ENCODE data around the gene SCAF11. TPM values are rescaled to one million over a fixed set of nuclear protein-coding genes. Genes with fewer than 3 reads are reported as not detected.
A peak's percentile ranks its signal among the peaks of the same experiment; 100 is the strongest.
"Not testable (repeated sequence)": the region's sequence is repeated elsewhere in the genome, so short reads cannot be mapped to it uniquely, and the experiment has no call there.

Gene SCAF11, protein sequence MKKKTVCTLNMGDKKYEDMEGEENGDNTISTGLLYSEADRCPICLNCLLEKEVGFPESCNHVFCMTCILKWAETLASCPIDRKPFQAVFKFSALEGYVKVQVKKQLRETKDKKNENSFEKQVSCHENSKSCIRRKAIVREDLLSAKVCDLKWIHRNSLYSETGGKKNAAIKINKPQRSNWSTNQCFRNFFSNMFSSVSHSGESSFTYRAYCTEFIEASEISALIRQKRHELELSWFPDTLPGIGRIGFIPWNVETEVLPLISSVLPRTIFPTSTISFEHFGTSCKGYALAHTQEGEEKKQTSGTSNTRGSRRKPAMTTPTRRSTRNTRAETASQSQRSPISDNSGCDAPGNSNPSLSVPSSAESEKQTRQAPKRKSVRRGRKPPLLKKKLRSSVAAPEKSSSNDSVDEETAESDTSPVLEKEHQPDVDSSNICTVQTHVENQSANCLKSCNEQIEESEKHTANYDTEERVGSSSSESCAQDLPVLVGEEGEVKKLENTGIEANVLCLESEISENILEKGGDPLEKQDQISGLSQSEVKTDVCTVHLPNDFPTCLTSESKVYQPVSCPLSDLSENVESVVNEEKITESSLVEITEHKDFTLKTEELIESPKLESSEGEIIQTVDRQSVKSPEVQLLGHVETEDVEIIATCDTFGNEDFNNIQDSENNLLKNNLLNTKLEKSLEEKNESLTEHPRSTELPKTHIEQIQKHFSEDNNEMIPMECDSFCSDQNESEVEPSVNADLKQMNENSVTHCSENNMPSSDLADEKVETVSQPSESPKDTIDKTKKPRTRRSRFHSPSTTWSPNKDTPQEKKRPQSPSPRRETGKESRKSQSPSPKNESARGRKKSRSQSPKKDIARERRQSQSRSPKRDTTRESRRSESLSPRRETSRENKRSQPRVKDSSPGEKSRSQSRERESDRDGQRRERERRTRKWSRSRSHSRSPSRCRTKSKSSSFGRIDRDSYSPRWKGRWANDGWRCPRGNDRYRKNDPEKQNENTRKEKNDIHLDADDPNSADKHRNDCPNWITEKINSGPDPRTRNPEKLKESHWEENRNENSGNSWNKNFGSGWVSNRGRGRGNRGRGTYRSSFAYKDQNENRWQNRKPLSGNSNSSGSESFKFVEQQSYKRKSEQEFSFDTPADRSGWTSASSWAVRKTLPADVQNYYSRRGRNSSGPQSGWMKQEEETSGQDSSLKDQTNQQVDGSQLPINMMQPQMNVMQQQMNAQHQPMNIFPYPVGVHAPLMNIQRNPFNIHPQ (N-terminal part only)
- 79.2 TPM for polyA plus RNA-seq (2013)

DNA sequence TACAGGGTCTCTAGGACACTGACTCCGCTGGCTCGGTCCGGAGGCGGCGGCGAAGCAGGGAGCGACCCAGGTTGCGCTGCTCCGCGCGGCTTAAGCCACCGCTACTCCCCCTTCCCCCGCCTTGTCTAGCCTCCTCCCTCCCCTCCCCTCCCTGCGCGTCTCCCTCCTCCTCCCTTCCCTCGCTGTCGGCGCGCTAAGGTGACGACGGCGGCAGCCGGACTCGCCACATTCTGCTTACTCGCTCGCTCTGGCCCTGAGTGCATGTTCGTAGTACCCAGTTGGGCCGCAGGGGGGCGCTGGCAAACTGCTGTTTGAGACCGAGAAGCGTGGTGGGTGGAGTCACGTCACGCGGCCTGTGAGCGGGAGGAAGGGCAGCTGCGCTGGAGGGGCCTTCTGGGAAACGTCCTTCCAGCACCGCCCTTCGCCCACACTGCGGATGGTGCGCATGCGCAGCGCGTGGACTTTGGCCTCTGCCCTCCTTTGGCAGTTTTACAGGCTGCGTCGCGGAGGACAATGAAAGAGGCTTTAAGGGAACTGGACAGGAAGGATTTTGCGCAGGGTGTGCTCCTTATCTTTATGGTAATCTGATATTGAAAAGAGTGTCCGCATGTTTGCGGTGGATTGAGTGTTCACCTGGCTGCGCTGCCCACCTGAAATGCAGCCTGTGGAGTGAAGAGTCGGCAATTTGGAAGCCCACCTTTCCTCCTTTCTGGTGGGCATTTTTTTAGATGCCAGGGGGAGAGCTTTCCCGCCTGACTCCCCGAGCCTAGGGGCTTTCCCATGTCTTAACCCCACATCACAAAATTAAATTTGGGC is at the start of gene SCAF11:
SCAF11 (minus strand) TSS at position 107 of the 816 bp plus-strand sequence. CDS start 26,407 bp downstream, outside the sequence.
- peak within 1 kb of the TSS; percentile 80 to 97 (median 95) for H3K4me3 ChIP-seq (ENCODE audit: control insufficient read depth in 1 of 7, extremely low read depth in 1 of 7, insufficient read depth in 4 of 7, low read depth in 2 of 7, low read length in 6 of 7)
- peak within 1 kb of the TSS; percentile 94 to 97 for H3K27ac ChIP-seq (ENCODE audit: insufficient read depth in 1 of 2, low read depth in 1 of 2, low read length in 2 of 2, poor library complexity in 1 of 2, severe bottlenecking in 2 of 2)
- no peaks in the 10 kb centered on the region for H3K9me3 ChIP-seq (ENCODE audit: control extremely low read depth in 1 of 5, control insufficient read depth in 4 of 5, insufficient read depth in 2 of 5, low read depth in 1 of 5, low read length in 4 of 5)
- WGBS (ENCODE audit: insufficient coverage), result 0% methylated on average over 53 of the region's 54 CpGs
- ChIA-PET CTCF (interaction anchor here (1.0 to 1.9 kb wide), 6 partner anchors 14 to 377 kb away, joined by 3 to 5 read pairs (median 4); no protein-coding TSS in a partner anchor), POLR2A (interaction anchor here (0.7 to 1.2 kb wide), 2 partner anchors 18 to 62 kb away, joined by 5 to 6 read pairs; no protein-coding TSS in a partner anchor)
- H3K36me3 ChIP-seq (ENCODE audit: control insufficient read depth in 4 of 4, insufficient read depth in 4 of 4, low read length in 3 of 4), result peaks cover 0 to 14% (median 0%) of the 10 kb centered on the region in 4 experiments
- no peaks in the 10 kb centered on the region for H3K27me3 ChIP-seq (replicated peaks in 2 of 5; ENCODE audit: control insufficient read depth in 4 of 5, insufficient read depth in 5 of 5, low read length in 4 of 5)
- DNase-seq, result peak; percentile 100
- peaks cover 27 to 52% (median 41%) of the 10 kb centered on the region in 4 experiments for H3K4me1 ChIP-seq (ENCODE audit: control extremely low read depth in 1 of 4, control insufficient read depth in 4 of 4, insufficient read depth in 4 of 4, low read length in 3 of 4)

DNA sequence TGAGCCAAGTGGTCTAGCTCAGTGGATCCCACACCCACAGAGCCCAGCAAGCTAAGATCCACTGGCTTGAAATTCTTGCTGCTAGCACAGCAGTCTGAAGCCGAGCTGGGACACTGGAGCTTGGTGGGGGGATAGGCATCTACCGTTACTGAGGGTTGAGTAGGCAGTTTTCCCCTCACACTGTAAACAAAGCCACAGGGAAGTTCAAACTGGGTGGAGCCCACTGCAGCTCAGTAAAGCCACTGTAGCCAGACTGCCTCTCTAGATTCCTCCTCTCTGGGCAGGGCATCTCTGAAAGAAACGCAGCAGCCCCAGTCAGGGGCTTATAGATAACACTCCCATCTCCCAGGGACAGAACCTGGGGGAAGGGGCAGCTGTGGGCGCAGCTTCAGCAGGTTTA is 46.7 kb upstream of the SCAF11 start:
- H3K9me3 ChIP-seq (ENCODE audit: control extremely low read depth in 1 of 5, control insufficient read depth in 4 of 5, insufficient read depth in 2 of 5, low read depth in 1 of 5, low read length in 4 of 5); H3K27ac ChIP-seq (ENCODE audit: insufficient read depth in 1 of 2, low read depth in 1 of 2, low read length in 2 of 2, poor library complexity in 1 of 2, severe bottlenecking in 2 of 2); H3K27me3 ChIP-seq (replicated peaks in 2 of 5; ENCODE audit: control insufficient read depth in 4 of 5, insufficient read depth in 5 of 5, low read length in 4 of 5); DNase-seq; POLR2A ChIA-PET; H3K4me1 ChIP-seq (ENCODE audit: control extremely low read depth in 1 of 4, control insufficient read depth in 4 of 4, insufficient read depth in 4 of 4, low read length in 3 of 4); H3K4me3 ChIP-seq (ENCODE audit: control insufficient read depth in 1 of 7, extremely low read depth in 1 of 7, insufficient read depth in 4 of 7, low read depth in 2 of 7, low read length in 6 of 7); H3K36me3 ChIP-seq (ENCODE audit: control insufficient read depth in 4 of 4, insufficient read depth in 4 of 4, low read length in 3 of 4); CTCF ChIA-PET: not testable (repeated sequence)
- WGBS (ENCODE audit: insufficient coverage), result 40% methylated on average over 2 of the region's 4 CpGs

DNA sequence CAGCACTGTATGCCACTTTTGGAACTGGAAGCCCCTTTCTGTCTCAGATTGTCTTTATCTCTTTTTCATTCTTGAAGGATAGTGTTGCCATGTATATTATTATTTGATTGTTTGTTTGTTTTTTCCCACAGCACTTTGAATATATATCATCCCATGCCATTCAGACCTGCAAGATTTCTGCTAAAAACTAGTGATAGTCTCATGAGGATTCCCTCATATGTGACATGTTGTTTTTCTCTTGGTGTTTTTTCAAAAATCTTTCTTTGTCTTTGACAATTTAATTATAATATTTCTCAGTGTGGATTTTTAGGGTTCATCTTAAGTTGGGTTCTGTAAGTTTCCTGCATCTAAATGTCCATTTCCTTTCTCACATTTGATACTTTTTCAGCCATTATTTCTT is 36.8 kb upstream of the SCAF11 start:
- no peak overlapping the region for H3K27ac ChIP-seq (ENCODE audit: insufficient read depth in 1 of 2, low read depth in 1 of 2, low read length in 2 of 2, poor library complexity in 1 of 2, severe bottlenecking in 2 of 2)
- POLR2A ChIA-PET, result interaction anchor here (0.7 kb wide), 1 partner anchor 866 kb away, joined by 3 read pairs; no protein-coding TSS in a partner anchor
- H3K36me3 ChIP-seq (ENCODE audit: control insufficient read depth in 4 of 4, insufficient read depth in 4 of 4, low read length in 3 of 4), result no peaks in the 10 kb centered on the region
- DNase-seq, result no peak
- H3K4me3 ChIP-seq (ENCODE audit: control insufficient read depth in 1 of 7, extremely low read depth in 1 of 7, insufficient read depth in 4 of 7, low read depth in 2 of 7, low read length in 6 of 7), result no peak overlapping the region
- H3K27me3 ChIP-seq (replicated peaks in 2 of 5; ENCODE audit: control insufficient read depth in 4 of 5, insufficient read depth in 5 of 5, low read length in 4 of 5), result no peaks in the 10 kb centered on the region
- H3K4me1 ChIP-seq (ENCODE audit: control extremely low read depth in 1 of 4, control insufficient read depth in 4 of 4, insufficient read depth in 4 of 4, low read length in 3 of 4), result no peaks in the 10 kb centered on the region
- CTCF ChIA-PET, result no interaction called here
- peaks cover 15 to 54% (median 26%) of the 10 kb centered on the region in 5 experiments for H3K9me3 ChIP-seq (ENCODE audit: control extremely low read depth in 1 of 5, control insufficient read depth in 4 of 5, insufficient read depth in 2 of 5, low read depth in 1 of 5, low read length in 4 of 5)

DNA sequence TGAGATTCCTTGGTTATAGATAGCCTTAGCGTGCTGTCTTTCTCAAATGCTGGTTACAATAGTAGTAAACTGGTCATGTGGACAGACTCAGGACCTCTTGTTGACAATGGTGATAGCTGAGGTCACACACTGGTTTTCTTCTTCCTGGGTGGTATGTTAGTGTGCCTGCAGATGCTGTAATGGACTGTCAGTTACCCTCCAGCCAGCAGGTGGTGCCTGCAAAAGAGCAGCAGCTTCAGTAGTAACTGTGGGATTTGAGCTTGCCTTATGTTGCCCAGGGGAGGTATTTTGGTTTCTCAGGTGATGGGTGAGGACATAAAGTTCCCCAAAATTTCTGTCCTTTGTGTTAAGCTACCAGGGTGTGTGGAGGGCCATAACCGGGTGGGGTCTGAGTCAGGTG is 33.7 kb upstream of the SCAF11 start:
- Histone ChIP-seq H3K27me3 (replicated peaks in 2 of 5; ENCODE audit: control insufficient read depth in 4 of 5, insufficient read depth in 5 of 5, low read length in 4 of 5) (no peaks in the 10 kb centered on the region), H3K4me3 (ENCODE audit: control insufficient read depth in 1 of 7, extremely low read depth in 1 of 7, insufficient read depth in 4 of 7, low read depth in 2 of 7, low read length in 6 of 7) (no peak overlapping the region), H3K36me3 (ENCODE audit: control insufficient read depth in 4 of 4, insufficient read depth in 4 of 4, low read length in 3 of 4) (no peaks in the 10 kb centered on the region), H3K4me1 (ENCODE audit: control extremely low read depth in 1 of 4, control insufficient read depth in 4 of 4, insufficient read depth in 4 of 4, low read length in 3 of 4) (no peaks in the 10 kb centered on the region), H3K27ac (ENCODE audit: insufficient read depth in 1 of 2, low read depth in 1 of 2, low read length in 2 of 2, poor library complexity in 1 of 2, severe bottlenecking in 2 of 2) (no peak overlapping the region), H3K9me3 (ENCODE audit: control extremely low read depth in 1 of 5, control insufficient read depth in 4 of 5, insufficient read depth in 2 of 5, low read depth in 1 of 5, low read length in 4 of 5) (peaks cover 16 to 68% (median 27%) of the 10 kb centered on the region in 5 experiments)
- ChIA-PET POLR2A (no interaction called here), CTCF (no interaction called here)
- no peak for DNase-seq
- WGBS (ENCODE audit: insufficient coverage), result 100% methylated on average over 2 of the region's 2 CpGs

DNA sequence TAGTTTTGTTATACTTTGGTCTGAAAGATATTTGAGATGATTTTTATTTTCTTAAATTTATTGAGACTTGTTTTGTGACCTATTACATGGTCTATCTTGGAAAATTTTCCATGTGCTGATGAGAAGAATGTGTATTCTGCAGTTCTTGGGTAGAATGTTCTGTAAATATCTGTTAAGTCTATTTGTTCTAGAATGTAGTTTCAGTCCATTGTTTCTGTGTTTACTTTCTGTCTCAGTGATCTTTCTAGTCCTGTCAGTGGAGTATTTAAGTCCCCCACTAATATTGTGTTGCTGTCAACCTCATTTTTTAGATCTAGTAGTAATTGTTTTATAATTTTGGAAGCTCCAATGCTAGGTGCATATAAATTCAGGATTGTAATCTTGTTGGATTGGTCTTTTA is 30.4 kb upstream of the SCAF11 start:
- Histone ChIP-seq H3K27ac (ENCODE audit: insufficient read depth in 1 of 2, low read depth in 1 of 2, low read length in 2 of 2, poor library complexity in 1 of 2, severe bottlenecking in 2 of 2) (no peak overlapping the region), H3K27me3 (replicated peaks in 2 of 5; ENCODE audit: control insufficient read depth in 4 of 5, insufficient read depth in 5 of 5, low read length in 4 of 5) (no peaks in the 10 kb centered on the region), H3K9me3 (ENCODE audit: control extremely low read depth in 1 of 5, control insufficient read depth in 4 of 5, insufficient read depth in 2 of 5, low read depth in 1 of 5, low read length in 4 of 5) (peaks cover 4 to 47% (median 11%) of the 10 kb centered on the region in 5 experiments), H3K4me1 (ENCODE audit: control extremely low read depth in 1 of 4, control insufficient read depth in 4 of 4, insufficient read depth in 4 of 4, low read length in 3 of 4) (no peaks in the 10 kb centered on the region), H3K4me3 (ENCODE audit: control insufficient read depth in 1 of 7, extremely low read depth in 1 of 7, insufficient read depth in 4 of 7, low read depth in 2 of 7, low read length in 6 of 7) (no peak overlapping the region), H3K36me3 (ENCODE audit: control insufficient read depth in 4 of 4, insufficient read depth in 4 of 4, low read length in 3 of 4) (no peaks in the 10 kb centered on the region)
- ChIA-PET CTCF (no interaction called here), POLR2A (no interaction called here)
- no peak for DNase-seq

DNA sequence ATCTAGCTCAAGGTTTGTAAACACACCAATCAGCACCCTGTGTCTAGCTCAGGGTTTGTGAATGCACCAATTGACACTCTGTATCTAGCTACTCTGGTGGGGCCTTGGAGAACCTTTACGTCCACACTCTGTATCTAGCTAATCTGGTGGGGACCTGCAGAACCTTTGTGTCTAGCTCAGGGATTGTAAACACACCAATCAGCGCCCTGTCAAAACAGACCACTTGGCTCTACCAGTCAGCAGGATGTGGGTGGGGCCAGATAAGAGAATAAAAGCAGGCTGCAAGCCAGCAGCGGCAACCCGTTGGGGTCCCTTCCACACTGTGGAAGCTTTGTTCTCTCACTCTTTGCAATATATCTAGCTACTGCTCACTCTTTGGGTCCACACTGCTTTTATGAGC is 28.3 kb upstream of the SCAF11 start:
- DNase-seq; H3K4me1 ChIP-seq (ENCODE audit: control extremely low read depth in 1 of 4, control insufficient read depth in 4 of 4, insufficient read depth in 4 of 4, low read length in 3 of 4); H3K27ac ChIP-seq (ENCODE audit: insufficient read depth in 1 of 2, low read depth in 1 of 2, low read length in 2 of 2, poor library complexity in 1 of 2, severe bottlenecking in 2 of 2); H3K27me3 ChIP-seq (replicated peaks in 2 of 5; ENCODE audit: control insufficient read depth in 4 of 5, insufficient read depth in 5 of 5, low read length in 4 of 5); H3K36me3 ChIP-seq (ENCODE audit: control insufficient read depth in 4 of 4, insufficient read depth in 4 of 4, low read length in 3 of 4); H3K4me3 ChIP-seq (ENCODE audit: control insufficient read depth in 1 of 7, extremely low read depth in 1 of 7, insufficient read depth in 4 of 7, low read depth in 2 of 7, low read length in 6 of 7); POLR2A ChIA-PET: not testable (repeated sequence)
- CTCF ChIA-PET, result interaction anchor here (0.9 kb wide), 1 partner anchor 54 kb away, joined by 3 read pairs; no protein-coding TSS in a partner anchor
- peaks cover 3 to 31% (median 3%) of the 10 kb centered on the region in 5 experiments for H3K9me3 ChIP-seq (ENCODE audit: control extremely low read depth in 1 of 5, control insufficient read depth in 4 of 5, insufficient read depth in 2 of 5, low read depth in 1 of 5, low read length in 4 of 5)
- WGBS (ENCODE audit: insufficient coverage), result 95% methylated on average over 3 of the region's 4 CpGs

All from common myeloid progenitor, CD34-positive (primary cell).